GM12875 (cell line): ENCODE measurements around the gene IFT80.

ENCODE experiments used
- H3K4me3 ChIP-seq: one replicate; pipeline ENCODE4 v1.5.1; 2011; ENCODE audit warnings: low read depth, low read length, control low read depth
- CTCF ChIP-seq: IDR thresholded peaks from 2 replicates; pipeline ENCODE4 v1.5.1; 2011; ENCODE audit warnings: low read depth, mild to moderate bottlenecking, control low read depth, inconsistent platforms, low read length, moderate library complexity, borderline replicate concordance; ENCODE audit not compliant: insufficient read depth

IFT80 gene

GRCh38 chr3:160390565-160391138 lies 8.4 kb downstream of the IFT80 start:
- no peak for TF ChIP-seq CTCF
- no peak overlapping the region for H3K4me3 ChIP-seq

GRCh38 chr3:160384639-160385318 lies 14.2 kb downstream of the IFT80 start:
- H3K4me3 ChIP-seq, result no peak overlapping the region
- no peak for TF ChIP-seq CTCF

GRCh38 chr3:160381470-160381869 lies 17.6 kb downstream of the IFT80 start:
- no peak overlapping the region for H3K4me3 ChIP-seq
- TF ChIP-seq CTCF, result no peak

GRCh38 chr3:160379628-160380214 lies 19.3 kb downstream of the IFT80 start:
- H3K4me3 ChIP-seq, result no peak overlapping the region
- no peak for TF ChIP-seq CTCF

- no peak for TF ChIP-seq CTCF
- H3K4me3 ChIP-seq, result no peak overlapping the region
These were observed 20.5 kb downstream of the IFT80 start for GRCh38 chr3:160378331-160379109.

GRCh38 chr3:160376681-160377080 lies 22.3 kb downstream of the IFT80 start:
- no peak for TF ChIP-seq CTCF
- H3K4me3 ChIP-seq, result no peak overlapping the region
